HG02840 (cell line): Measurements from ENCODE around the gene CEP126.

Source experiments
- ATAC-seq: cut with Tn5 transposase; IDR thresholded peaks from one replicate; pipeline ENCODE4 v1.9.1; 2021; ENCODE audit warnings: mild to moderate bottlenecking, moderate library complexity, moderate number of reproducible peaks; ENCODE audit not compliant: unreplicated experiment, low FRiP score

Gene CEP126

DNA sequence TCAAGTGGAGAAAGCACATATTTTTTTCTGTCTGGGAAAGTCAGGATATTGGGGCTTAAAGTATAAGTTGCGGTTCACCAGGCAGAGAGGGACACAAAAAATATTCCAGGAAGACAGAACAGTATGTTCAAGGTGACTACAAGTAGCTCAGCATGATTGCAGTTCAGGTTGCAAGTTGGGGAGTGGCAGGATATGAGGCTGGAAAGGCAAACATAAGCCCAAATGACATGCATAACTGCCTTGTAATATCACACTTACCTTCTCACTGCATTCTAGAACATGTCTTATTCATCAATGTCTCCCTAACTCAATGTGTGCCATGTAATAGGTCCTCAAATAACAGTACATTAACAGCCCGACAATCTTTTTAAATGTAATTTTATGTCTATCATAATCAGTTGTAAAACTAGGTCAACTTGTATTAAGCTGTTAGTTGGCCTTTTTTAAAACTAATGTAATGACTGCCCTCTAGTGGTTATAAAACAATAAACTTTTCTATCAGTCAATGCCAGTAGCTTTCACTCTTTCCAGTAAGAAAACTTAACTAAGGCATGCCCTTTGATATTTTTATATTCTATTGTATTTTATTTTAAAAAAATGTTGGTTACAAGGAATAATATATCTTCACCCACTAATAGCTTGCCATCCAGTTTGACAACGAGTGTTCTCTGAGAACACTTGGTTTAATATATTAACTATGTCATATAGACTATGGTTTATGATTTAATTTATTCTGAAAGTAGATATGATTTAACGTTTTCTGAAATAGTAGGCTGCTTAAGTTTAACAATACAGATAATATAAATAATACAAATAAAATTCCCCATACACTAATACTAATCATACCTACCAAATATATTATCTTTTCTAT lies 93.0 kb downstream of the CEP126 start:
- no peak for ATAC-seq

DNA sequence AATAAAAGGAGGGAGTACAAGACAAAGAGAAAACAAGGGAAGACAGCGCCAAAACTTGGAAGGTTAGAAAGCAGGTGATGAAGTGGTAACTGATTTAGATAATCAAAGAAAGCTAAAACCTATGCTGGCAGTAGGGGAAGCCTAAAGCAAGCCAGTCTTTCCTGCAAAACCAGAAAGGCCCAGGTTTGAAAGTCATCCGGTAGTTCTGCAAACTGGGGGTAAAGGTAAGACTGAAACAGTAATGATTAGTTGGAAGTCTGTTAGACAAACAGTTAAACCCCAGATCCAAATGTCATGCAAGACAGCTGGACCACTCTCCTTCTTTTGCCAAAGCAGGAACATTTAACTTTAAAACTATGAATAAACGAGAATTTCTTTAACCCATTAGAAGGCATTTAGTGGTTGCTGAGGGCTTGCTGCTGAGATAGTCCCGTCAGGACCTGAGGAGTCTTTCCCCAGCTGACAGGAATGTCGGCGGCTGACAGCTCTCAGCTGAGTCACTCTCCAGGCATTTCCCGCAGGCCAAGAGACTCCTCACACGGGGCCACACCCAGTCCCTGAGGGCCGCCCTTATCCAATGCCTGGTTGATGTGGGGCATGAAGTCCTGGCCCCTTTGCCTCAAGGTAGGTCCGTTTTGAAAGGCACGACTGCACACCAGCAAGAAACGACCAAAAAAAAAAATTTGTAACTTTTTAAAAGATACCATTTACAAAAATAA lies 96.1 kb downstream of the CEP126 start:
- no peak for ATAC-seq

DNA sequence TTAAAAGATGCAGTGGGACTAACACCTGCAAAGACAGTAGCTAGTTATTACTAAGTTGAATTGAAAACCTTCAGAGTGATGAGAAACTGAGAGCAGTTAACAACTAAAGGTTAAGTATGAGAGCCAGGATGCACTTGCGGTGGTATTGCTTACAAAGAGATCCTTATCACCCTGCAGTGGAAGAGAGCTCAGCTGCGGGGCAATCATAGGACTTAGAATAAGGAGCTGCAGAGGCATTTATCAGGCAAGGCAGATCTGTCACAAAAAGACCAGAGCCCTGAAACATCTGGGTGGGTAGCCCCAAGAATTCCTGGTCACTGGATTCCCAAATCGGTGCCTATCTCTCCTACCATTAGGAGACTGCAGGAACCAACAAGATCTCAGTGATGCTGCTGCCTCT lies 98.1 kb downstream of the CEP126 start:
- ATAC-seq = no peak

DNA sequence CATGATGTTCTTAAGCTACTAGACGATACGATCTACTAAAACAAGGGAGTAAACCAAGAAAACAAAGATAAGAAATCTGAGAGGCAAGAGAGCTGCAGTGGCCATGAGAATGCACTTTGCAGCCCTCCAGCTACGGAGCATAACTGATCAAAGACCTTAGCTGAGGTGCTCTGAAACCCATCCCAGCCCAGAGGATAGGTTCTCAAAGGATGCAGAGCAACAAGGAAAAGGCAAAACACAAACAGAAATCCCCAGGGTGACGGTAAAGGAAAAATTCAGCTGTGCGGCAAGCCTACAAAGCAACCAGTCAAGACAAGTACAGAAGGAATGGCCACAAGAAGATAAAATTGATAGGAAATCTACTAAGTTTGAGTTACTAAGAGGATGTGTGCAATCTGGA lies 99.9 kb downstream of the CEP126 start:
- ATAC-seq = no peak

DNA sequence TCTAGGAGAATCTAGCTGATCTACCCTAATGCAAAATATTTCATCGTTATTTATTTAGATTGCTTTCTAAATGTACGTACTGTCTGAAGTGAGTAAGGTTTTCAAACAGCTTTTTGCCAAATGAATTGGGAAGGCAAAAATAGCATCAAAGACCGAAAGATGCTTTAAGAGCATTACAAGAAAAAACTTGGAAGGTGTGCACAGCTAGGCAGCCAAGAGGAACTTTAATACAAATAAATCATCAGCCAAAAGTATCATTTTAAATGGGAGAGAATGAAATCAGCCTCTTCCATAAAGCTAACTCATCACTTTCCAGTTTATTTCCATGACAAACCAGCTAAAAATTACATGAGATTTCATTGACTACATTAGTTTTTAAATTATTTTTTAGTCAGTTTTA lies 102.2 kb downstream of the CEP126 start:
- no peak for ATAC-seq

DNA sequence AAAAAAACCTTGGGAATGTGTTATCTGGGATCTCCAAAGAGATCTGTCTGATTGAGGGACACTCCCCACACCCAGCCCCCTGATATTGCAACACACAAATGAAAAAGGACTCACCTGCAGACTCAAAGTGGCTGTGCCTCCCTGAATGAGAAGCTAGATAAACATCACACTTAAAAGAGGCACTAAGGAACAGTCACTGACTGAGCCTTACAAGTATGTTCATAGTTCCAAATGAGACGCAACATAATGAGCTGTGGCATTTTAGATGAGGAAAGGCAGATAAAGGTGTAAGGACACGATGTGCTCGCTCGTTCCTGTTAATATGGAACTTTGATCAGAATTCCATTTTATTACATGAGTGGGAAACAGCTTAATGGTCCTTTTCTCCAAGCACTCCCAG lies 111.4 kb downstream of the CEP126 start:
- no peak for ATAC-seq

DNA sequence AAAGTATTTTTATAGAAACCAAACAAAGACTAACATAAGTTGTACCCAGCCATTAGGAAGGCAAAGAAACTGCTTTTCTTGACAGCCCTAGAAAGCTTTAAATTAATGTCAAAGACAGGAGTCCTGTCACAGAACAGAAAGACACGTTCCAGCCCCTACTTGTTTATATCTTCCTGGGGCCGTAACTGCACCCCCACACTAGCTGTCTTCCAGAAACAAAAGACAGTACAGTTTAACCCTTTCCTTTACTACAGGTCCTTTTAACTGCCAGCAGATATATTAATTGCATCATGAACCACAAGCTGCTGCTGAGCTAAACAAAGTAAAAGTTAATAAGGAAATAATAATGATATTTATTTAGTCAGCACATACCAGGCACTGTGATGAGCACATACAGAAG lies 112.1 kb downstream of the CEP126 start:
- ATAC-seq = no peak

DNA sequence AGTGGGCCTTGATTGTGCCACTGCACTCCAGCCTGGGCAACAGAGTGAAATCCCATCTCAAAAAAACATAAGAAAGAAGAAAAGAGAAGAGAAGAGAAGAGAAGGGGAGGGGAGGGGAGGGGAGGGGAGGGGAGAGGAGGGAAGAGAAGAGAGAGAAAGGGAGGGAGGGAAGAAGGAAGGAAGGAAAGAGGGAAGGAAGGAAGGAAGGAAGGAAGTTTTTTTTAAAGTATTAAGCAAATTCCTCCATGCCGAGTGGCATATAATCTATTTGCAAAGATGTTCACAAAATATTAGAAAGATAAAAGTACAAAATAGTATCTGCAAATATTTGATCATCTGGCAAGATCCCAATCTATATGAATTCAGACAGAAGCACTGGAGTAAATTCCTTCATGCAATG lies 121.9 kb downstream of the CEP126 start:
- ATAC-seq = no peak

DNA sequence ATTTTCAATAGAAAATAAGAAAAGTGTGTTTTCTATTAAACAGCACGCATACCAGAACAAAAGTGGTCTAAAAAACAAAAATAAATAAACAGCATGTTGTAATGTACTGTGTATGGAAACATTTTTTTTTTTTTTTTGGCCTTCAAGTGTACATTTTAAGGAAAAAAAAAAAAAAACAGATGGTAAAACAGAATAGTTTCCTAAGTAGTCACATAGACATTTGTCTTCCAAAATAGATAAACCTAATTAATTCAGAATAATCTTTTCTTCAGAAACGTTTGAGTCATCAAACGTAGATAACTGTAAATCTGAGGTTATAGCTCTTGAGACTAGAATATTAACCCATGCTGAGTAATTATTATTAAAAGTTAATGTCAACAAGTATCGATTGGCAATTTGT lies 132.0 kb downstream of the CEP126 start:
- ATAC-seq = no peak

DNA sequence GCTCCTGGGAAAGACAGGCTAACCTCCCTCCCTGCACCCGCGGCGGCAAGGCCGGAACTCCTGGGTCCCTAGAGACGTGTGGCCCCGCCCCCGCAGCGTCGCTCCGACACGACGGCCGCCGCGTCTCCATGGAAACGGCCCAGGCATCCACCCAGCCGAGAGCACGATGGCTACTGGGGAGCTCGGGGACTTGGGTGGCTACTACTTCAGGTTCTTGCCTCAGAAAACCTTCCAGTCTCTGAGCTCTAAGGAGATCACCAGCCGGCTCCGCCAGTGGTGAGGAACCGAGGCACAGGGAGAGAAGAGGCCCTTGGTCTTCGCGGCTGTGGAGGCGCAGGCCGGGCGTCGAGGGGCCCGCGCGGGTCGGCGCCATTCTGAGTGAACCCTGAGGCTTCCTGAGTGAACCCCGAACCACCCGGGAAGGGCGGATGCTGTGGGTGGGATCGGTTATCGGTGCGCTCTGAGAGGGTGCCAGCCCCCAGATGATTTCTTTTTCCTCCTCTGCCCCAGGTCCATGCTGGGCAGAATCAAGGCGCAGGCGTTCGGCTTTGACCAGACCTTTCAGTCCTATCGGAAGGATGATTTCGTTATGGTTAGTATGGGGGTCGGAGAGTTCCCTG lies 132.6 kb downstream of the CEP126 start, which contains the start of gene CFAP300:
Gene CFAP300 (plus strand): TSS at position 133 of the 620 bp plus-strand sequence. CDS start 34 bp downstream, at position 167.
- ATAC-seq = no peak
